T1000 (cell line): ENCODE data around the gene TMEM114.

Experiments used
- DNase-seq: peaks from one replicate; lab custom pipeline; 2025; ENCODE audit warnings: mixed read lengths; lab: John Stamatoyannopoulos, UW

TMEM114 gene

DNA sequence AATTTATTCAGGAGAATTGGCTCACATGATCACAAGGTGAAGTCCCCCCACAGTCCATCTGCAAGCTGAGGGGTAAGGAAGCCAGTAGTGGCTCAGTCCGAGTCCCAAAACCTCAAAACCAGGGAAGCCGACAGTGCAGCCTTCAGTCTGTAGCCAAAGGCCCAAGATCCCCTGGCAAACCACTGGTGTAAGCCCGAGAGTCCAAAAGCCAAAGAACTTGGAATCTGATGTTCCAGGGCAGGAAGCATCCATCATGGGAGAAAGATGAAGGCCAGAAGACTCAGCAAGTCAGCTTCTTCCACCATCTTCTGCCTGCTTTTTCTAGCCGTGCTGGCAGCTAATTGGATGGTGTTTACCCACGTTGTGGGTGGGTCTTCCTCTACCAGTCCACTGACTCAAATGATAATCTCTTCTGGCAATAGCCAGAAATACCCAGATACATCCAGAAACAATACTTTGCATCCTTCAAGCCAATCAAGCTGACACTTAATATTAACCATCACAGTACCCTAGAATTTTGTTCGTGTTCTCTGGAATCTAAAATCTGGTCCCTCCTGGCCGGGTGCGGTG, 40.4 kb downstream of the TMEM114 start:
- no peak for DNase-seq

DNA sequence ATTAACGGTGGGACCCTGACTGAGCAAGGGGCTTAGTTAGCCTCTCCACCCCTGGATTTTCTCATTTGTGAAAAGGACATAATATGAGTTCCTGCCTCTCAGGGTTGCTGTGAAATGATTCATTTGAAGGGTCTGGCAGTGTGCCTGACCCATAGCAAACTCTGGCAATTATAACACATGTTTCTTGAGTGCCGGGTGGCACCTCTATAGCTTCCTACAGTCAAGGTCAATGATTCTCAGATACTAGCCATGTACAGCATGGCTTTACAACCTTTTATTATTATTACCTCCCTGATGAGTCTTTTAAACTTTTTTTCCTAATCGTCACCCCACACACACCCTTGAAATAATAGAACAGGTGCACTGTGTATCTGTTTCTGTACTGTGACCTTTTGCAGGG, 42.1 kb downstream of the TMEM114 start:
- no peak for DNase-seq

DNA sequence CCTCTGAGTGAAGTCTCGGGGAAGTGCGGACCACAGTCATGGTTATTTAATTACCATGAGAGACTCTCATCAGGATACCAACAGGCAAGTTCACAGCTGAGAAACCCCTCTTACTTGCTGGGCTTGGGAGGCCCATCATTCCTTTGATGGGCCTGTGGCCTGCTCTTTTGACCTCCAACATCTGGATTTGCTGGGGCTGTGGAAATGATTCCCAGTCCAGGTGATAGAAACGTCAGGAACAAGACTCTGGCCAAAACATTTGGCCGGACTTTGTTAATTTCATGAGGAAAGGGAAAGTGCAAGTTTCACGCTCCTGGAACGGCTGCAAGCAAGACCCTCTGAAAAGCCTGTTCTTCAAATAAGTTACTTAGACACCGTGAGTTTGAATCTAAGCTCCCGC, 42.5 kb downstream of the TMEM114 start:
- no peak for DNase-seq

DNA sequence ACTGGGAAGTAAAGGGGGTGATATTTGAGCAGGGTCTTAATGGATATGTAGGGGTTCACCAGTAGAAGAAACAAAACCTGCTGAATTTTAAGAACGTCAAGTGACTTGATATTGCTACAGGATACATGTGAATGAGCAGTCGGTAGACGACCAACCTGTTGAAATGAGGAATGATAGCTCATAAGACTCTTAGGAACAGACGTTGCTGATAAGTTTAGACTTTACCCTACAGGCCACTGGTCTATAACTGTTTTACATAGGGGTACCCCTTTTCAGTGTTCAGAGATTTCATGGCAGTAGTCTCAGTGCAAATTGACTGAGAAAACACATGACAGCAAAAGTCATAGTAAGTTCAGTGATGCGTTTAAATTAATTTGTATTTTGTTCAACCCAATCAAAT, 45.9 kb downstream of the TMEM114 start:
- DNase-seq: no peak

DNA sequence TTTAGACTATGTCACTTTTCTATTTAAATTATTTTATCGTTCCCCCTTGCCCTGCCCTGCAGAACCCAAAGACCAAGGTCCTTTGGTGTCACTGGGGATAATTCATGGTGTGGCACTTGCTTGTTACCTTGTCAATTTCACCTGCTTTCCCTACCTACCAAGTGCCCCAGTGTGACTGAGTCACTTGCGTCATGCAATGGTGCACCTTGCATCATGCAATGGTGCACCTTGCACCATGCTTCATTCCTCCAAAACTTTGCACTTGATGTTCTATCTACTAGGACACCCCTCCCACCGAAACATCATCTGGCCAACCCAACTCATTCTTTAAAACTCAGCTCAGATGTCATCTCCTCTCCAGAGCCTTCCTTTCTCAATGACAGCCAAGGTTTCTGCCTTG, 47.1 kb downstream of the TMEM114 start:
- DNase-seq: no peak

DNA sequence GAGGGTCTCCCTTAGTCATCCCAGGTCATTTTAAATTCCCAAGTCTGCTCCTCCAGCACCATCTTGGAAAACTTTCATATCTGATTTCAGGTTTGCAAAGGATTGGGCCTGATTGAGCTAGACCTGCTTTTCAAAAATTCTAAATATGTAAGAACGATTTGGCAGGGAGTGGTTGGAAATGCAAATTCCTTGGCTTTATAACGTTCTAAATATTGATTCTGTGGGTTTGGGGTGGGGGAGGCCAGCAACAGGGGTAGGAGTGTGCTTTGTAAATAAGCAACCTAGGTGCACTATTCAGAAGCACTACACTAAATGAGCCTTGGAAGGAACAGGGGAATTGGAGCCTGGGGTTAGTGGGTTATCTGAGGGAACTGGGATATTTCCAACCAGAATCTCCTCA, 47.9 kb downstream of the TMEM114 start:
- no peak for DNase-seq

DNA sequence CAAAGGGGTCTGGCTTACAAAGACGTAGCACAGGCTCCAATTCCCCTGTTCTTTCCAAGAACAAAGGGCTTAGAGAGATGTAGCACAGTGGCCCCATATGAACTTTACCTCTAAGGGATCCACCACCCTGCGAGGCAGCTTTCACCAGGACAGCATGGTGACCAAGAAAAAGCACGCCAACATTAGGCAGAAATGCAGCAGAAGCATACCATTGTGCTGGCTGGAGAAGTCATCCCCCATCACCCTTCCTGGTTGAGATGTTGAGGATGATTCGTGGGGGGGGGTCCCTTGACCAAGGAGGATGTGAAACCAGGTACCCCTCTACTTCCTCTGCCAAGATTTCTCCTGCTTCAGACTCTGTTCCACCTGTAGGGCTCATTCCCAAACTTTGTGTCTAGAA, 48.4 kb downstream of the TMEM114 start:
- DNase-seq: no peak

DNA sequence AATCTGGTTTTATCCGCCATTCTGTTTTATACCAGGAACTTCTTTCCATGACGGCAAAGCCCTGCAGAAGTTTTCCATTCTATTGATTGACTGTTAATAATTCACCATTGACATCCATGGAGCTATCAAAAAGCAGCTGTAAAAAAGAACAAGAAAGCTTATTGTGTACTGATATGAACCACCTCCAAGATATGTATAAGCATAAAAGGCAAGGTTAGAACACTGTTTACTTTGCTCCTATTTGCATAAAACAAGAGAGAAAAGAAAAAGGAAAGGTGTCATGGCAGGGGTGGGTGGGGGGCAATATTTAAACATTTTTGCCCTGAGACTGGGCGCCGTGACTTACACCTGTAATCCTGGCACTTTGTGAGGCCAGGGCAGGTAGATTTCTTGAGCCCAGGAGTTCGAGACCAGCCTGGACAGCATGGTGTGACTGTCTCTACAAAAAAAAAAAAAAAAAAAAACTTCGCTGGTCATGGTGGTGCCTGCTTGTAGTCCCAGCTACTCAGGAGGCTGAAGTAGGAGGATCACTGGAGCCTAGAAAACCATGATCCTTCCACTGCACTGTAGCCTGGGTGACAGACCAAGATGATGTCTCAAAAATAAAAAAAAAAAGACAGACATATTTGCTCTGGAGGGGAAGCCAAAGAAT, 52.5 kb downstream of the TMEM114 start:
- DNase-seq: no peak

DNA sequence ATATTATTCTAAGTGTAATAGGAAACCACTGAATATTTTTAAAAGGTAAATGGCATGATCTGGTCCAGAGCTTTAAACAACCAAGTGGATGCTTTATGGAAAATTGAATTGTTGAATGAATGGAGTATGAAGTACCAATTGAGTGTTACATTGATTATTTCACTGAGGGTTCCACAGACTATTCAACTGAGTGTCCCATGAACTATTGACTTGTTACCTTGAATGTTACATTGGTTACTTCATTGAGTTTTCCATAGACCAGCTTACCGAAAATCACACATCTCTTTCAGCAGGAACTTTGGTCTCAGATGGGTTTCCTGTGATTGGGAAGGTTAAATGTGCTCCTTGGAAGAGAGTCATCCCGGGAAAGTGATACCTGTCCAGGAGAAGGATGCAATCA, 56.8 kb downstream of the TMEM114 start:
- no peak for DNase-seq

DNA sequence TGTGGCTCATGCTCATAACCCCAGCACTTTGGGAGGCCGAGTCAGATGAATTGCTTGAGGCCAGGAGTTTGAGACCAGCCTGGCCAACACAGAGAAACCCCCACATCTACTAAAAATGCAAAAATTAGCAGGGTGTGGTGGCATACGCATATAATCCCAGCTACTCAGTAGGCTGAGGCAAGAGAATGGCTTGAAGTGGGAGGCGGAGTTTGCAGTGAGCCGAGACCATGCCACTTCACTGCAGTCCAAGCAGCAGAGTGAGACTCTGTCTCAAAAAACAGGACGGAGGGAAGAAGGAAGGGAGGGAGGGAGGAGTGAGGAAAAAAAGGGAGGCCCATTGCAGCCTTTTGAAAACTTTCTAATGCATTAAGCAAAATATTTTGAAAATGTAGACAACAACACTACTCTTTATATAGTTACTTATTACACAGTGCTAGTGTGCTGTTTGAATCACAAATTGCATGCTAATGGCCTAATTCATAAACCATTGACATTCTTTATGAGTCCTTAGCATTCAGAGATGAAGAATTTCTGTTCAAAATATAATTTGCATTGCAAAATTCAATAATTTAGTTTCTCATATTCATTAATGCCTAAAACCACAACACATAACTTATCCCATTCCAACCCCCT, 59.4 kb downstream of the TMEM114 start:
- no peak for DNase-seq

DNA sequence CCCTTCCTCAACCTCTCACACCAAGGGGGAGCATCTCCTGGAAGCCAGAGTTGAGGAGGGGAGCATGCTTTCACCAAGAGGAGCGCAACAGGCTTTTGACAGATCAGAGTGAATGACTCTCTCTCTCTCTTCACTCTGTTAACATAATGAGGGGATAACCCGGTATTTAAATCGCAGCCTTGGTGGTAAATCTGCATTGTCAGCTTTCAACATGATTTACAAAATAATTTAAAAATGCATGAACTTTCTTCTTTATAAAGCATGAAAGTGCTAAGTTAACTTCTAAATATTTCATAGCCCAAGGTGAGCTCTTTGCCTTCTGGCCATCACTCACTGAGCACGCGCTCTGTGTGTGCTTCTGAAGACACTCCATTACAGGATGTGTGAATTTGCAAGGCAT, 61.8 kb downstream of the TMEM114 start:
- no peak for DNase-seq

DNA sequence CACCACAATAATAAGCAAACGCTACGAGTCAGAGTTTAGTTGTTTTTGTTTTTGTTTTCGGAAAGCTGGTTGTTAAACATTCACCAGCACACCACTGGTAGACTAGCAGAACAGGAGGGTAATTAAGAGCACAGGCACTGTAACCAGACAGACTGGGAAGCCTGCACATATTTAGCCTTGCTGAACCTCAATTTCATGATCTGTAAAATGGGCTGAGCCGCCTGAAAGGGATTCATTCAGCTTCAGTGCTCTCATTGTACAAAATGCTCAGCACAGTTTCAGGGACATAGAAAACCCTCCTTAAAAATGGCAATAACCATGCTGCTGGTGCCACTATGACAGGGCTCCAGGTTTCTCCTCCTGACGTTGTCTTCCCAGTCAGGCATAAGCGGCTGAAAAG, 66.4 kb downstream of the TMEM114 start:
- no peak for DNase-seq

DNA sequence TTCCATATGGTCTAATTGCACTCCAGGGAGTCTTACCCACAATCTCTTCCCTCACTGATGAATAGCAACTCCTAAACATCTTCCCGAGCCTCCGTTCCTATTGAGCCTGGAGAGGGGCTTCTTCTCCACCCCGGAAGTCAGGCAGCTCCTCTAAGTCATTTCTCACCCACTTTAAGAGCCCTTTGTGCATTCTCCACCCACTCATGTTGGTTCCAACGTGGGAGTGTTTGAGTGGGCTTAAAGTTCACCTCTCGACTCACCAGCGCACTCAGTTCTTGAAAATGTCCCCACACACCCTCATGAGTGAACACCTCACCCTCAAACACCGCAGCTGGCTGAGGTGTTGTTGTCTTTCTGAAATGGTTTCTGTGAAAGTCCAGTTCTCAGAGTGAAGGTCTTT, 67.6 kb downstream of the TMEM114 start:
- DNase-seq: no peak

DNA sequence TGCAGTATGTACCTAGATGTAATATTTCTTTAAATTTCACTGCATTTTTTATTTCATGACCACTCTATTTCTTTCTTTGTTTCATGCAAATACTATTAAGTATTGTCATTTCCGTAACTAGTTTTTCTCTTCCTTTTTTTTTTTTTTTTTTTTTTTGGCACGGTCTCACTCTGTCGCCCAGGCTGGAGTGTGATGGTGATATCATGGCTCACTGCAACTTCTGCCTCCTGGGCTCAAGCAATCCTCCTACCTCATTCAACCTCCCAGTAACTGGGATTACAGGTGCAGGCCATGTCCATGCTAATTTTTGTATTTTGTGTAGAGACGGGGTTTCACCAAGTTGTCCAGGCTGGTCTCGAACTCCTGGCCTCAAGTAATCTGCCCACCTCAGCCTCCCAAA, 70.7 kb downstream of the TMEM114 start:
- no peak for DNase-seq
